ENCODE data around the gene SLC1A5. TPM values are rescaled to one million over a fixed set of nuclear protein-coding genes. Genes with fewer than 3 reads are reported as not detected.

The SLC1A5 gene
- polyA plus RNA-seq, 3 donors = 34.6 to 64.9 (median 57.3) TPM

DNA sequence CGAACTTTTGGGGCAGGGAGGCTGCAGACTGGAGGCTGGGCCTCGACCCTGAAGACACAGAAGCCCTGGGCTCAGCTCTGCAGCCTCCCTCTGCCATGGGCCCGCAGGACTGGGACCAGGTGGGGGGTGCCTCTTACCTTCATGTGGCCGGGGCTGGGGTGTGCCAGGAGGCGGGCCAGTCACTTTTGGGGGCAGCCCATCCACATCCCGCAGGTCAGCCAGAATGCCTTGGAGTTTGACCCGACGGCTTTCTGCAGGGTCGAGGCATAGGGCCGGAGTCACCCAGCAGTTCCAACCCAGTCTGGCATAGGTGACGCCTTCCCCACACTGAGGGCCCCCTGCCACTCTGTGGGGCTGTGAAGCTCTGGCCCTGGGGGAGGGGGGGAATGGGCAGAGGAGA is 60.6 kb downstream of the SLC1A5 start:
- no peak overlapping the region for H3K27ac ChIP-seq (ENCODE audit: low read depth in 1 of 2, low read length in 2 of 2)
- WGBS (ENCODE audit: insufficient coverage) = 95% methylated on average over 9 of the region's 11 CpGs
- H3K27me3 Mint-ChIP-seq (ENCODE audit: low read depth in 3 of 3) = peaks cover 2% of the 10 kb centered on the region in 3 donors
- H3K9me3 ChIP-seq (replicated peaks in 1 of 2; ENCODE audit: control insufficient read depth in 1 of 2, insufficient read depth in 1 of 2, low read length in 2 of 2) = no peaks in the 10 kb centered on the region
- H3K4me3 ChIP-seq (replicated peaks in 1 of 3; ENCODE audit: low read depth in 2 of 3, low read length in 3 of 3) = no peak overlapping the region
- peaks cover 78 to 85% of the 10 kb centered on the region in 2 donors for H3K36me3 ChIP-seq (replicated peaks in 1 of 2; ENCODE audit: control insufficient read depth in 1 of 2, insufficient read depth in 2 of 2, low read length in 2 of 2)
- H3K36me3 Mint-ChIP-seq = peaks cover 79 to 94% of the 10 kb centered on the region in 2 donors
- no peak for DNase-seq
- peaks cover 46% of the 10 kb centered on the region for H3K4me1 Mint-ChIP-seq
- H4K20me1 ChIP-seq (ENCODE audit: insufficient read depth, low read length) = peaks cover 89% of the 10 kb centered on the region
- TF ChIP-seq CTCF (IDR thresholded peaks at IDR 0.05) = no peak
- intact Hi-C loops (cut with micrococcal nuclease) = loop anchor here (1.0 to 2.0 kb wide), 2 partner anchors 13 to 23 kb away; no protein-coding TSS in a partner anchor
- no peaks in the 10 kb centered on the region for H3K27me3 ChIP-seq (ENCODE audit: control insufficient read depth in 2 of 2, insufficient read depth in 2 of 2, low read length in 2 of 2)
- H3K4me2 ChIP-seq (replicated peaks; ENCODE audit: extremely low read depth, low read length, poor library complexity, severe bottlenecking) = no peak overlapping the region
- no peak overlapping the region for H3K27ac Mint-ChIP-seq
- H3K9me3 Mint-ChIP-seq = peaks cover 0 to 2% (median 0%) of the 10 kb centered on the region in 7 donors
- peaks cover 40% of the 10 kb centered on the region for H3K79me2 ChIP-seq (ENCODE audit: insufficient read depth, low read length)
- H3K4me3 Mint-ChIP-seq = no peak overlapping the region
- peaks cover 40 to 45% of the 10 kb centered on the region in 2 donors for H3K4me1 ChIP-seq (ENCODE audit: control insufficient read depth in 1 of 2, insufficient read depth in 2 of 2, low read length in 2 of 2)
- H3K9ac ChIP-seq (ENCODE audit: insufficient read depth, low read length, poor library complexity, severe bottlenecking) = no peak overlapping the region
- no peak overlapping the region for H2AFZ ChIP-seq (ENCODE audit: insufficient read depth, low read depth, low read length, poor library complexity, severe bottlenecking)

DNA sequence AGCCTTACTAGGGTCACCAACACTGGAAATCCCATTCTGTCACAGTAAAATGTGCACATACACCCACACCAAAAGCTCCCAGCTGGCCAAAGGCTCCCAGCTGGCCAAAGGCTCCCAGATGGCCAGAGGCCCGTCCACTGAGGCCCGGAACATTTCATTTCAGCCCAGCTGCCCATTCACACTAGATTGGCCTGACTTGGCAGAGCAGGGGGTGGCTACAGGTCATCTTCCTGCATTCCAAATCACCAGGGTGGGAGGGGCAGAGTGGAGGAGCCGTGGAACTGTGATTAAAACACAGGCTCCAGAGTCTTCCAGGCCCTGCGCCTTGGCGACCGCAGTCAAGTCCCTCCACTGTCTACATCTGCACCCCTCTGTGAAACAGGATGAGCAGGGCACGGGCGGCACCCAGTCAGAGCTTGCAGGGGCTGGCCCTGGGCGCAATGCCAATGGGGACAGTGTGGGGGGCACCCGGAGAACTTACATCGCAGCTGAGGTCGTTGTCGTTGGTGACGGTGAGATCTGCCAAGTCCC is 61.4 kb downstream of the SLC1A5 start:
- Histone ChIP-seq H3K79me2 (ENCODE audit: insufficient read depth, low read length) (peaks cover 33% of the 10 kb centered on the region), H3K9me3 (replicated peaks in 1 of 2; ENCODE audit: control insufficient read depth in 1 of 2, insufficient read depth in 1 of 2, low read length in 2 of 2) (no peaks in the 10 kb centered on the region), H3K27ac (ENCODE audit: low read depth in 1 of 2, low read length in 2 of 2) (no peak overlapping the region), H3K36me3 (replicated peaks in 1 of 2; ENCODE audit: control insufficient read depth in 1 of 2, insufficient read depth in 2 of 2, low read length in 2 of 2) (peaks cover 86 to 88% of the 10 kb centered on the region in 2 donors), H3K4me3 (replicated peaks in 1 of 3; ENCODE audit: low read depth in 2 of 3, low read length in 3 of 3) (no peak overlapping the region), H3K27me3 (ENCODE audit: control insufficient read depth in 2 of 2, insufficient read depth in 2 of 2, low read length in 2 of 2) (no peaks in the 10 kb centered on the region), H3K4me1 (ENCODE audit: control insufficient read depth in 1 of 2, insufficient read depth in 2 of 2, low read length in 2 of 2) (peaks cover 33 to 38% of the 10 kb centered on the region in 2 donors), H3K9ac (ENCODE audit: insufficient read depth, low read length, poor library complexity, severe bottlenecking) (no peak overlapping the region), H4K20me1 (ENCODE audit: insufficient read depth, low read length) (peaks cover 96% of the 10 kb centered on the region), H3K4me2 (replicated peaks; ENCODE audit: extremely low read depth, low read length, poor library complexity, severe bottlenecking) (no peak overlapping the region), H2AFZ (ENCODE audit: insufficient read depth, low read depth, low read length, poor library complexity, severe bottlenecking) (no peak overlapping the region)
- peaks cover 0 to 2% (median 0%) of the 10 kb centered on the region in 7 donors for H3K9me3 Mint-ChIP-seq
- no peak for TF ChIP-seq CTCF (IDR thresholded peaks at IDR 0.05)
- peak overlapping the region in 1 of 2 donors; percentile 45 for H3K4me3 Mint-ChIP-seq
- 97% methylated on average over 13 of the region's 14 CpGs for WGBS (ENCODE audit: insufficient coverage)
- H3K27ac Mint-ChIP-seq = no peak overlapping the region
- H3K36me3 Mint-ChIP-seq = peaks cover 83 to 94% of the 10 kb centered on the region in 2 donors
- H3K4me1 Mint-ChIP-seq = peaks cover 41% of the 10 kb centered on the region
- no peak for DNase-seq
- H3K27me3 Mint-ChIP-seq (ENCODE audit: low read depth in 3 of 3) = peaks cover 2% of the 10 kb centered on the region in 3 donors
- intact Hi-C loops (cut with micrococcal nuclease) = no loop called here

Data from CD14-positive monocyte (primary cell).